OCI-M1 (cell line): ENCODE measurements around the gene TAF6.

Experiments
- DNase-seq: peaks from one replicate; lab custom pipeline; 2025; lab: John Stamatoyannopoulos, UW

The TAF6 gene

DNA sequence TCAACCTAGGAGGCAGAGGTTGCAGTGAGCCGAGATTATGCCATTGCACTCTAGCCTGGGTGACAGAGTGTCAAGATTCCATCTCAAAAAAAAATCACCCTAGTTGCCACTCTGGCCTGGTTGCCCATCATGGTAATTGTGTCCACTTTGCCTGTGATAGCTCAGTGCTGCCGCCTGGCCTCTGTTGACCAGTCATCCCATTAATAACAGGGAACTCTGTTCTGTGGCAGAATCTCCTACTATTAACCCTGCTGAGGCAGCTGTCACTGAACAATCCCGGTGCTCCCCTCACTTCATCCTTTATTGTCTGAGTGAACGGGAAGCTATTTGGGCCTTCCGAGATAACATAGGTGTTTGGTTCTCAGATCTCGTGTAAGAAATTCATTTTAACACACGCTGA, 52.2 kb downstream of the TAF6 start:
- no peak for DNase-seq

DNA sequence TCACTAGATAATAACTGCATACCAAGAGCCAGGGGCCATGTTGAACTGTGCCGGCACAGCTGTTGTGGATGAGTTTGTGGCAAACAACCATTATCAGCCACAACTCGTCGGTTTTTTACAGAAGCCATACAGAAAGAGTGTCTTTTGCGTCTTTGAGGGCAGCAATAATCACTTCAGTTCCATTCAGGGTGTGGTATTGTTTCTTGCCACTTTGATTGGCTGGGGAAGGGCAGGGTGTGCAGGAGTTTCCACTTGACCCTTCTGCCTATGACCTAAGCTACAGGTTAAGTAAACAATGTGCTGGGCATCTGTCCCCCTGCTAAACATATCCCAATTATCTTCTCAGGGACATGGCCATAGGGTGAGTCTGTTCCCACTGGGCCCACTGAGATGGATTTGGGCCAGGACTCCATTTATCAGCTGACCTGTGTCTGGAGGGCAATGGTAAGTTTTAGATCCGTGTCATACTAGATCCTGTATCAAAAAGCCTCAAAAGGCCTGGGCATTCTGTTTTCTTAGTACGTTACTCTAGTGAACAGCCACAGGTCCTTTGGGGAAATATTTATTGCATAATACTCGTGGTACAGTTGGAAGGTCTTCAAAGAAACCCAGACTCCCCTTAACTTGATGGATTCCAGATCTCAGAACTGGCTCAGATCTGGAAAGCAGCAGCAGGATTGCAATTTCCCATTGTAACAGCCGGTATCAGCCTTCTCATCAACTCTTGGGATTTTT, 53.5 kb downstream of the TAF6 start:
- DNase-seq = no peak

GRCh38 chr7:100064162-100064561, 55.0 kb downstream of the TAF6 start:
- DNase-seq = no peak

DNA sequence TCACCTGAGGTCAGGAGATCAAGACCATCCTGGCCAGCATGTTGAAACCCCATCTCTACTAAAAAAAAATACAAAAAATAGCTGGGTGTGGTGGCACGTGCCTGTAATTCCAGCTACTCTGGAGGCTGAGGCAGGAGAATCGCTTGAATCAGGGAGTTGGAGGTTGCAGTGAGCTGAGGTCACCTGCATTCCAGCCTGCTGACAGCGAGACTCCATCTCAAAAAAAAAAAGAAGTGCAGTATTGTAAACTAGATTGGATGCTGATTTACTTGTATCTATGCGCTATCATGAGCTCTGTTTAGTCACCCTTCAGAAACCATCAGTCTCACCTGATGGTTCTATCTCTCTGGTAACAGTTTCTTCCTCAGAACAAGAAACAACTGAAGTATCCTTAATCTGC, 55.8 kb downstream of the TAF6 start:
- no peak for DNase-seq

- DNase-seq = no peak
Measured at GRCh38 chr7:100061518-100062193, 57.5 kb downstream of the TAF6 start.

DNA sequence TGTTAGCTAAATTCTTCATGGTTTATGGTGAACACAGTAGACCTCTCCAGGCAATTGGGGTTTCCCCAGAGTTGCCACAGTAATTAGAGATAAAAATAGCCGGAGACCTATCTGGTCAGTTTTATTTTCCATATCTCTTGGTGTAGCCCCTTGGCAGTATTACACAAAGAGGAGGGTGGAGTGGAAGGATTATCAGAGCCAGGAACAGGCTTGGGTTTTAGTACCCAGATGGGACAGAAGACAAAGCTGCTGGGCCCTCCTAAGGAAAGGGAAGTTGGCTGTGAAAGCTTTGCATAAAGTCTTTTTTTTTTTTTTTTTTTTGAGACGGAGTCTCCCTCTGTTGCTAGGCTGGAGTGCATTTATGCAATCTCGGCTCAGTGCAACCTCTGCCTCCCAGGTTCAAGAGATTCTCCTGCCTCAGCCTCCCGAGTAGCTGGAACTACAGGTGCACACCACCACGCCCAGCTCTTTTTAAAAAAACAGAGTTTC, 59.9 kb downstream of the TAF6 start:
- peak; percentile 48 for DNase-seq
